Gastrocnemius medialis (tissue), 4 donors: ENCODE data around the gene ALKBH1.

Experiments used
- CTCF ChIP-seq, 5 experiments: fragments of 450-650 bp in 3 of 5; fragments of 200-600 bp in 2 of 5; sonication (generic) in 2 of 5; IDR thresholded peaks in 4 of 5; conservative IDR thresholded peaks in 1 of 5; 1 replicate in 4 of 5; 2 replicates in 1 of 5; pipeline ENCODE4 v1.5.1; 2016 to 2019; ENCODE audit warnings: antibody characterized with exemption in 5 of 5, mild to moderate bottlenecking in 3 of 5, moderate library complexity in 3 of 5
- POLR2A ChIP-seq, 2 donors: fragments of 450-650 bp; IDR thresholded peaks; one replicate each; pipeline ENCODE4 v1.6.1; 2017; ENCODE audit warnings: antibody characterized with exemption in 2 of 2, mild to moderate bottlenecking in 2 of 2, moderate library complexity in 2 of 2

GRCh38 chr14:77659831-77660230, 48.0 kb downstream of the ALKBH1 start:
- TF ChIP-seq CTCF (IDR thresholded peaks at IDR 0.05 in 4 of 5, conservative IDR thresholded peaks at IDR 0.05 in 1 of 5) = no peak
- no peak for TF ChIP-seq POLR2A (IDR thresholded peaks at IDR 0.05)
